Bone marrow (tissue), 2 donors: ENCODE results near the gene RHBG.

Experiments used
- DNase-seq, 2 donors: peaks; one replicate each; lab custom pipeline; 2025; lab: John Stamatoyannopoulos, UW

Gene RHBG

DNA sequence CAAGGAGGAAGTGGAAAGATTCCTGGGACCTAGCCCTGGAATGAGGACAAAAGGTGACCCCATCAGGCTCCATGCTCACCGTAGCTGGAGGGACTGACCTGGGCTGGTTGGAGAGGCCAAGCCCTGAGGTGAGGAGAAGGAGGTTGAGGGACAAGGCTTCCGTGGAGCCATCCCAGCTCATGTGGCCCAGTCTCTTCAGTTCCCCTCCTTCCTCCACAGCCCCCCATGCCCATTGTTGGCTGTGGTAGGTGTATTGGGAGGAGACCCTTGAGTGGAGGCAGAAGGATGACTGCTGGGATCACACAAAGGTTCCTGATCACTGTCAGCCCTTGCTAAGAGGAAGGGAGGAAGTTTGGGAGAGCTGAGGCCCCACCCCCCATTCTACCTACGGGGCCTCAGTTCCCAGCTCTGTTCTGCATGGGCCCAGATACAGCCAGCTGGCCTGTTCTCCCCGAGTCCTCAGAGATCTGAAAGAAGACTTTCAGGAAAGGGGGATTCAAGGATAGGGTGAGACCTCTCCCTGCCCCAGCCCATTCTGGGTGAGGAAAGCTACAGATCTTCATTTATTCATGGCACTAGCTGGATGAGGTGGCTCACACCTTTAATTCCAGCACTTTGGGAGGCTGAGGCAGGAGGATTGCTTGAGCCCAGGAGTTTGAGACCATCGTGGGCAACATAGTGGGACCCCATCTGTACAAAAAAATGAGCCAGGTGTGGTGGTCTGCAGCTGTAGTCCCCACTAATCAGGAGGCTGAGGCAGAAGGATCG, 17.3 kb downstream of the RHBG start:
- DNase-seq: no peak

DNA sequence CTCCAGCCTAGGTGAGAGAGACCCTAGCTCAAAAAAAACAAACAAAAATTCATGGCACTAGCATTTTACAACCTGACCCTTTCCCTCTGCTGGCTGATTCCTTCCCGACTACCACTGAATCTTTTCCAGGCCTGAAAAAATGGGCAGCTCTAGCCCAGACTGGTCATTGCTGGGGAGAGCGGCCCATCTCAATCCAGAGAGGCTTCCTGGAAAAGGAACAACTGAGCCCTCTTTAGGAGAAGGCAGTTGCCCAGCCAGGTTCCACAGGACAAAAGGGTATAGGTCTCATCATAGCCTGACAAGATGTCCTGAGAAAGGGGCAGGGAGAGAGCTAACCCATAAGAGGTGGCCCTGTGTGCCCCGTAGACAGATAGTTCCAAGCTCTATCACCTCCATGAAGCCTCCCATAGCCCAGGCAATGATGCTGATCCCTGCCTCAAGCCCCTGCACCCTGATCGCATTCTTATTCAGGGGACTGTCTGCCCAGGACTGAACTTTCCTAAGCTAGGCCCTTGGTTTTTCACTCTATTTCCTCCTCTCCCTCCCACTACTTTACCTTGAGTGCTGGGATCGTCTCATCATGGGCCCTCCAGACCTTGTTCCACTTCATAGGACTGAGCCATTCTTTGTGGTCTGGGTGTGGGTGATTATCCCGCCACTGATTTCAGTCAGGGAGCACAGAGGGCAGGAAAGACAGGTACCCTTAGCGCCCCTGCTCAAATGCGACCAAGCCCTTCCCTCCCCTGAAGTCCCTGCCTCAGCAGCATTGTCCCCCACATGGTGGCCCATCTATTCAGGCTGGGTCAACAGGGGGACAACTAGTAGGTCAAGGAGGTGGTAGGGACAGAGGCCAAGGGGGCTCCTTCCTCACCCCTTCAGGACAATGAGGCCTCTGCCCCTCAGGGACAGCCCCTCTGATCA, 18.2 kb downstream of the RHBG start:
- DNase-seq: no peak

DNA sequence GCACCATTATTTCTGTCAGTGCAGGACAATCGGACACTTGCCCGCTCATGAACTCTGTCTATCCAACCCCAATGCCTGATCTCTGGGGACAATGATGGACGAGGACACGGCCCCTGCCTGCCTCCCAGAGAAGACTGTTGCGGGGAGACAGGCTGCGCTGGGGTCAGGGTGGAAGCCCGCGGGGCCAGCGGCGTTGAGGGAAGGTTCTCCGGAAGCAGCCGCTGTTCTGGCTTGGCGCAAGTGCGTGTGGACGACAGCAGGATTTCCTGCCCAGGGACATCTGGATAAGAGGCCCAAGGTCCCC, 18.8 kb downstream of the RHBG start:
- no peak for DNase-seq

DNA sequence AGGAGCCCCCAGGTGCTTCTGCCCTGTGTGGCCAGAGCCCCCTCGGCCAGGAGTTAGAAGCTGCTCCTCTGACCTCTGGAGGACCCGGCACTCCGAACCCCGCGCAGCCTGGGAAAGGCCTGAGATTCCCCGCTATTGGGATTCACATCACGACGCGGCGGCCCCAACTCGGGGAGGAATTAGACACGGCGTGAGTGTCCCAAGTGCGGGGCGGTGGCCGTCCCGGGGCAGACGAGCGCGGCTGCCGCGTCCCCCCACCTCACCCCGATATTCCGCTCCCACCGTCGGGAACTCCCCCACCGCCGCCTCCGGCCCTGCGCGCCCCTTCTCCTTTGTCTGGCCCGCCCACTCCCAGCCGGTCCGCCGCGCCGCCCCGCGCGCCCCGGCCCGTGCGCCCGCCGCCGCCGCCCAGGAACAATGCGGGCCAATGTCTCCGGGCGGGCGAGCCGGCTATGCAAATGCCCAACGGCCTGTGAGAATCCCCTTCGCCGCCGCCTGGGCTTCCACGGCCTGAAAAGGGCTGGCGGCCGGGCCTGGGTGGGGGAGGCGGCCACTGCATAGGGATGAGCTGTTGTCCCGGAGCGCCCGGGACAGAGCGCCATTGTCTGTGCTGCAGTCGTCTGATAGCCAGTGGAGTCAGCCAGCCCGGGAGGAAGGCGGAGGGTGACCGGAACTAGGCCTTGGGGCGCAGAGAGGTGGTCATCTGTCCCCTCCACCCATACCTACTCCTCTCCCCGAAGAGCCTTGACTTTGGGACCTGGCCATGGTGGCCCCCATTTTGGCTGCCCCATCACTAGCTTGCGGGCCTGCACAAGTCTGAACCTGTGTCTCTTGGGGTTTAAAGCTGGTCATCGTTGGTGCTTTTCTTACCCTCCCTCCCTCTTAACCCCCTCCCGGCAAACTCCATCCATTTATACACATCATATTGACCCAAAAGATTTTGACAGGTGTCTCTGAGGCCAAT, 19.4 kb downstream of the RHBG start:
- no peak for DNase-seq

DNA sequence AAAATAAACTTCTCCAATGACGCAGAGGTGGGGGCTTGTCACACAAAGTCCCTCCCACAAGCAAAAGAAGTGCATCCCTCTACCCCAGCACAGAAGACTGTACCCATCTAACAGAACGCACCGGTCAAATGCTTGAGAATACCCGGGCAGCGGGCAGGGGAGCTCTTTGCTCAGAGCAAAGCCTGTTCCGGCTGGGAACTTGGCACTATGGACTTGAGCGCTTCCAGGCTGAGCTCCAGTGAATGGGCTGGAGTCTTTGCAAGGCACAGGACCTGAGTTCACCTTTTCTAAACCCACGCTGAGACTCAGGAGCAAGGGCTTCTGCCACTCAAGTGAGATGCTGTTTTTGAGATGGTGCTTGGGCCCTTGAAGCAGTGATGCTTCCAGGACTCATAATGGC, 20.3 kb downstream of the RHBG start:
- DNase-seq: no peak

DNA sequence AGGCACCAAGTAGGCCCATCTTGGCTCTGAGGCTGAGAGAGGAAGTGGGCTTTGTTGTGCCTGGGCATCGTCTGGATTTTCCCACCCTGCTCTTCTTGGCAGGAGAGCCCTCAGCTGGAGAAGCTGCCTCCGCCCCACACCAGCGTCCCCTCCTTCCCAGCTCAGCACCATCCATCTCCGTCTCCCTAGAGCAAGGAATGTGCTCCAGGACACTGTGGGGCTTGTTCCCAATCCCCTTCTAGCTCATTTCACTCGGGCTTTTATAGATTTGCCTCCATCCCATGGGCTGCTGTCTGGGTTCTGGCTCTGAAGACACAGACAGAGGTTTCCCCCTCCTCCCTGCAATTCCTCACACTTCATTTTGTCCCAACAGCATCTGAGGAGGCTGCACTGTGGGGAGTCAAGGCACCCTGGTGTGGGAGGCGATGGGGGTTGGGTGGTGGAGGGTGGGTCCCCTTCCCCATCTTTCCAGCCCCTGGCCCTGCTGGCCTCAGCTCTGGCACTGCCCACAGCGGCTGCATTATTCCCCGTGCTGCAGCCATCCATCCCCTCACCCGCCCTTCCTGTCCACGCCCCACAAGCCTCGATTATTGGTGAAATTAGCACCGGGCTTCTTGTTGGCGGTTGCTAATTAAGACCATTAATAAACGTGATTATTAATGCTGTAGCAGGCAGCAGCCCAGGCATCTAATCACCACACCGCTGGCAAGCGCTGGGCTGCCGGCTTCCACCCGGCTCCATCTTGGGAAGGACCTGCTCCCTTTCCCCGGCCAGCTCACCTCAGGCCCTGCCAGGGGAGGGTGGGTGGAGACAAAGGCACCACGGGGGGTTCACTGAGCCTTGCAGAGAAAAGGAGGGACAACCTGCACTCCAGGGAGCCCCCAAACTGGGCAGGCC, 21.7 kb downstream of the RHBG start:
- DNase-seq: no peak

DNA sequence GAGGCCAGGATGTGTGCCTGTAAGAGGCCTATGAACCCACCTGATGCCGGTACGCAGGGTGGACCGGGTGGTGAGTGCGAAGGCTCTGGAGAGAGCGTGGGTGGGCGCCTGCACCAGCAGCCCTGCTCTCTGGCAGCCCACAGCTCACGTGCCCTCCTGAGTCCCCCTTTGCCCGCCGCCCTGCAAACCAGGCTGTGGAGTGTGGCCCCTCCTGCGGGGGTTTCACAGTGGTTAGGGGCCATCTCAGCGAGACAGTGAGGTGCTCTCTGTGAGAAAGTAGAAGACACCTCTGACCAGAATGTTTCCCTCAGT, 22.3 kb downstream of the RHBG start:
- DNase-seq: no peak

DNA sequence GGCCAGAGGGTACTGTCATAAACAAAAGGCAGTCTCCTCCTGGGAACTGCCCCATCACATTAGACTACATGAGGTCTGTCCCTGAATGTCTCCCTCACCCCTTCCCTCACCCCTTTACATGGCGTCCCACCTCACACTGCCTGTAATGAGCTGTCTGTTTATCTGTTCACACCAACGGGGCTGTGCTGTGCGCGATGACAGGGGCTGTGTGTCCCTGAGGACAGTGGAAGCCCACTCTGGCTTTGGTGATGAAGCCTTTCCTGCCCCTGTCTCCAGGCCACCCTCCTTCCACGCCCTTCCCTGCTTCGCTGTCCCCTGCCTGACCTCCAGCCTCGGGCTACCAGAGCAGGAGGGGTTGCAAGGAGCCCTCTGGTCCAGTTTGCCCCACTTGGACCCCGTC, 22.7 kb downstream of the RHBG start:
- DNase-seq: no peak

DNA sequence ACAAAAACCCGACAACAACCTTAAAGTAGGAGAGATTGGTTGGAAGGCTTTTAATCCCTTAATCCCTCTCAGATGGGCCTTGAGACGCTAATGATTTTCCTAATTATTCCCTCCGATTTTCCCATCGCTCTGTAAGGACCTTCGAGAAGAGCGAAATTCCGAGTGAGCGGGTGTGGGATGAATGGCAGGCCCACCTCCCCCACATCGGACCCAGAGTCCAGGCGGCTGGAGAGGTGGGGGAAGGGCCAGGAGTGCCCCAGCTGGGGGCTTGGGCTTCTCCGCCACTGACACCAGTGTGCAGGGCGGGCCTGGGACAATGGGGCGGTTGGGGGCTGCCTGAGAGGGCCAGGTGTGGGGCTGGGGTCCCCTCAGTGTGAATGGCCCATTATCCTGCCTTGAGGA, 23.4 kb downstream of the RHBG start:
- DNase-seq: no peak

DNA sequence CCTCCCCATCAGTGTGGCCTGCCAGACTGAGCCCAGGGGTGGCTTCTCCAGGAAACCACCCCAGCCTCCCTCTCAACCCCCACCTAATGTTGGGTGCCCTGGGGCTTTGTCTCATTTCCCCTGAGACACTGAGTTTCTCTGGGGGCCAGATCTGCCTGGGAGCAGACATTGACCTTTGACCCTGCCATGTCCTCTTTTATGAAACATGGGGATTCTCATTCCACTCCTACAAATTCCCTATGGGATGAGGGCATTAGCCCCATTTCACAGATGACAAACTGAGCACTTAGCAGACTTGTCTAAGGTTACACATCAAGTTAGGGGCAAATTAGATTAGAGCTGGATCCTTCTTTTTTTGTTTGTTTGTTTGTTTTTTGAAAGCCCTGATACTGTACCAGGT, 24.1 kb downstream of the RHBG start:
- no peak for DNase-seq

DNA sequence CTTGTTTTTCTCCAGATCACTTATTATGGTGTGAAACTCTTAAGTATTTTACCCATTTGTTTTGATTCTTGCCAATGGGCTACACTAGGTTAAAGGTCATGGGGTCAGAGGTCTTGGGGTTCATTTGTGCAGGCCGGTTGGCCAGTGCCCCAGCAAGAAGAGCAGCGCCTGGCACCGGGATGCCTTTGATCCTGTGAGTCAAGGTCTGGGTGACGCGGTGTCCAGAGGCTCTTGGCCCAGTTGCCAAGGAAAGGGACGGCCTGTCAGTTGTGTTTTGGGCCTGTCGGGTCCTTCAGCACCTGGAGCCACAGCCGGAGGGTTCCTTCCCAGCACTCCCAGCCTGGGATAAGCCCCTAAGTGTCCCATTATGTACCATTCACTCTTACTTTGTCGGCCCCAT, 25.1 kb downstream of the RHBG start:
- DNase-seq: no peak

DNA sequence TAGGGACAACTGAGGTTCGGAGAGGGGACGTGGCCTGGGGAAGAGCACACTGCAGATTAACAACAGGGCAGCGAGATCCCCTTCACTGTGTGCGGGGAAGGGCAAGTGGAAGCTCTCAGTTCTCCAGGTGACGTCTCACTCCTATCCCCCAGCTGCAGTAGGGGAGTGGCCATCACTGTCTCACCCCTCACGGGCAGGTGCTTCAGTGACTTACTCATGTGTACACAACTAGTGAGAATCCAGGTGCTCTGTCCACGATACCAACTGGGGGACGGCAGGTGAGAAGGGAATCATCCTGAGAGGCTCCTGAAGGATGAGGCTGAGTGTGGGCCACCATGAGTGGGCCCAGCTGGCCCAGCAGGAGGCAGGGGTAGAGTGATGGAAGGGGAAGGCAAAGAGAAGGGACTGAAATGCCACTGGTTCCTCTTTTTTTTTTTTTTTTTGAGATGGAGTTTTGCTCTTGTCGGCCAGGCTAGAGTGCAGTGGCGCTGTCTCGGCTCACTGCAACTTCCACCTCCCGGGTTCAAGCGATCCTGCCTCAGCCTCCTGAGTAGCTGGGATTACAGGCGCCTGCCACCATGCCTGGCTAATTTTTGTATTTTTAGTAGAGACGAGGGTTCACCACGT, 25.9 kb downstream of the RHBG start:
- peak in 1 of 2 donors; percentile 15 for DNase-seq

DNA sequence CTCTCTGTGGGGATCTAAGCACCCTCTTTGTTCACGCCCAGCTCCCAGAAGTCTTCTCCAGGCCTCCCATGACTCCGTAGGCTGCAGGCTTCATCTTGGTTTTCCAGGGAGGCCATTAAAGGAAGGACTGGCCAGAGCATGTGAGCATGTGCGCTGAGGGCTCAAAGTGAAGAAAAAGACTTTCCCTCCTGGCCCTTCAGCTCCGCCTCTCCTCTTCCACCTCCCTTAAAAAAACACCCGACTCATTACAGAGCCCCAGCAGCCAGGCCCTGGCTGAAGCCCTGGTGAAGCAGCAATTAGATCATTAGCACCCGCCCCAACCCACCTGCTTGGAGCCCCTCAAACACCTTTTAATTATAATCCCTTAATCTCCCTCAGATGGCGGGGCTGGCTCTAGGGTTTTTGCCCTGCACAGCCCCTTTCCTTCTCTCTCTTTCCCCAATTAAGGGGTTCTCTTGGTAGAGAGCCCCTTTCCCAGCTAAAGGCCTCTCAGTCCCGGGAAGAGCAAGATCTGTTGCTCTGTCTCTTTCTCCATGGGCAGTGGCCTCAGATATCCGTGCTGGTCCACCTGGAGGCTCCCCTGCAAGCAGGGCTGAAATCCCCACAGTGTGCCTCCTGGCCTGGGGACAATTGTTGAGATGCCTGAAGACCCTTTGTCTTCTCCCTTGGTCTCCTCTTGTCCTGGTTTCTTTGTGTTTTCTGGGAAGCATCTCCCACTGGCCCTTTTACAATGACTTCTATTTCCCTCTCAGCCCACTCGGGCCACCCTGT, 30.5 kb downstream of the RHBG start:
- DNase-seq: no peak

DNA sequence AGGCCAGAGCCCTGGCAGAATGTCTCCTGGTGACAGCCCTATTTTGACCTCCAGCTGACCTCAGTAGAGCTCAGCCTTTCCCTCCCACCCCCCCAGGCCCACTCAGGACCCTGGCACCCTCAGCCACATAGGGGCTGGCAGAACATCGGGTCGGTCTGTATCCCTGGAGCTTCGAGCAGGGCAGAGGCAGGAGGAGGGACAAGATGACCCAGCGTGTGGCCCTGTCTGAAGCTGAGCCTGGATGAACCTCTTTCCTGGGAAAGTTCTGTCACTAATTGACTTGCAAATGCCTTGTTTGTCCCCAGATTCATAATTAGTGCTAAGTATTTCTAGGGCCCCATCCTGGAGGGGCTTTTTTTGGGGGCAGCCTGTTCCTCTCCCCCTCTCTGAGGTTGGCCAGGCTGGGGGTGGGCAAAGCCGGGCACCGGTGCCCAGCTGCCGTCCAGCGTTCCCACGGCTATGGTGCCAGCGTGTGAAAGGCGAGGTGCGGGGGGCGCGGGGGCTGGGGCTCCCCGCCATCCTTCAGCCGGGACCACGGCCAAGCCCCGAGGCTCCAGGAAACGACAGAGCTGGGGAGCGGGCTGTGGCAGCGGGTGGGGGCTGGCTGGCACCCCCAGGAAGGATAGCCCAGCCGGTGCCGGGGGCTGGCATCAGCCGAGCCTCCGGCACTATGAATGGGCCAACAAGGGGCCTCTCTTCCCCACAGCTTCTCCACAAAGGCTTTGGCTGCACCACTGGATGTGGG, 31.4 kb downstream of the RHBG start:
- DNase-seq: no peak

DNA sequence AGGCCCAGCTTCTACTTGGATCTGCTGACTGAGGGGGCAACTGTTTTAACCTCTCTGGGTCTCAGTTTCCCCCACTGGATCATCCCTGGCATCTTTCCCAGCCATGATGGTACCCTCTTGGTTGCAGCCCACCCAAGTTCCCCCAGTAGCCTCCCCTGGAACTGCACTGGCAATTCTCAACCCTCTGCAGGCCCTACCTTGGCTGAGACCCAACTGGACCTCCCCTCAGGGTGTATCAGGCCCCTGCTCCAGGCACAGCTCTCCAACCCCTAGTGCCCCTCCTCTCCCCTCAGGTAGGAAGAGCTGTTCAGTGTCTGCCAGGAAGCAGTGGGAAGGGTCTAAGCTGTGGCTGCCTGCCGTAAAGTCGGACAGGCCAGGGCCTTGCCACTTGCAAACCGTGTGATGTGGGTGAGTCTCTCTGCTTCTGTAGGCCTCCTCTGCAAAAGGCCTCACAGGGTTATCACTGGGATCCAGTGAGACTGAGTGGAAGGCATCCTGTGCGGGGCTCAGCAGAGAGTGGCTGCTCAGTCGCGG, 32.1 kb downstream of the RHBG start:
- no peak for DNase-seq

DNA sequence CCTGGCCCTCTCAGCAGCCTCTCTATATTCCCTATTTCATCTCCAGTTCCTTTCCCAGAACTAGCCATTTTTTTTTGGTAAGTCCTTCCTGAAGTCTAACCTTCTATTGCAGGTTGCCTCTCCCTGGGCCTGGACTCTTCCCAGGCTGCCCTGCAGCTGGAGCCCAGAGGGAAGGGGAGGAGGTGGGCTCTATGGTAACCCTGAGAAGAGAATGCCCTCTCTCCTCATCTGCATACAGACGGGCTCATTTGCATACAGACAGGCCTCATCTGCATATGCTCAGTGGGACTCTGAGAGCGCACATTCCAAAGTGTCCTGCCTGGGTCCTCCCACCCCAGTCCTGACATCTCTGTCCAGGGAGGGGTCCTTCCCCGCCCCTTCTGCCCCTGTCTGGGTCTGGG, 32.7 kb downstream of the RHBG start:
- DNase-seq: no peak

DNA sequence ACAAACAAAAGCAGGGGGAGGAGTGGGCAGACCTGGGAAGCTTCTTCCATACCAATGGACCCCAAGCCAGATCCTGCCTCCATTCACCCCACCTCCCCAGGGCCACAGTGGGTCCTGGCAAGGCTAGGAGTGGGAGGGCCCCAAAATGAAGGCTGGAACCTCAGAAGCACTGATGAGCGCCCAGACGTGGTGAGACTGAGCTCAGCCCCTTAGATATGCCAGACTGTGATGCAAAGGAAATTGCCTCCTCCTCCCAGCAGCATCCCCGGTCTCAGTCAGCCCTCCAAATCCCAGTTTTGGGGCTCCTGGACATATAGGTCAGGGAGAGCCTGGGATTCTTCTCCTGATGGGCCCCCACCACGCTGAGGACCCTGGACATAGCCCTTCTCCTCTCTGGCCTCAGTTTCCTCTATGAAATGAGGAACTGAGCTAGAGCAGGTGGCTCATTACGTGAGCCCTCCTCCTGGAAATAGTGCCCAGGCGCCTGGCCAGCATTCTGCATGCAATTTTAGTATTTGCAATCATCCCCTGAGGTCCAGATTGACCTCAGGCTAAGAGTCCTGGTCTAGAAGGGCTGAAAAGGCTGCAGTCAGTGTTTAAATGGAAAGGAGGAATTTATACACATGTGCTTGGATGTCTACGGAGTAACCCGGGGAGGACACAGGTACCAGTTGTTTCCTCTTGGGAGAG, 33.5 kb downstream of the RHBG start:
- no peak for DNase-seq

DNA sequence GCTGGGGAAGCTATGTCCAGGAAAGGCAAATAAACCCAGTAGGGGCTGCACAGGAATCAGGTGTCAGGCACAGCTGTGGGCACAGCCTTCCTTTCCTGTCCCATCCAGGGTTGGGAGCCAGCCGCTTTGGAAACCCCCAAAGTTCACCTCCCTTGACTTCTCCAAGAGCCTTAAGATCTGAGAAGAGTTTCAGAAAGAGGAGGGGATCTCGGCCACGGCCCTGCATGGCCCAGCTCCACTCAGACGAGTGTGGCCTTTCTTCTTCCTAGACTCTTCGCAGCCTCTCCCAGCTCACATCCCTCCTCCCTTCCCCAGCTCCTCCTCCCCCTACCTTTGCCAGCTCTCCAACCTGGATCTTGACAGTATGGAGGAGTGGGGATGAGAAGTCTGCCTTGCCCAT, 36.7 kb downstream of the RHBG start:
- no peak for DNase-seq

DNA sequence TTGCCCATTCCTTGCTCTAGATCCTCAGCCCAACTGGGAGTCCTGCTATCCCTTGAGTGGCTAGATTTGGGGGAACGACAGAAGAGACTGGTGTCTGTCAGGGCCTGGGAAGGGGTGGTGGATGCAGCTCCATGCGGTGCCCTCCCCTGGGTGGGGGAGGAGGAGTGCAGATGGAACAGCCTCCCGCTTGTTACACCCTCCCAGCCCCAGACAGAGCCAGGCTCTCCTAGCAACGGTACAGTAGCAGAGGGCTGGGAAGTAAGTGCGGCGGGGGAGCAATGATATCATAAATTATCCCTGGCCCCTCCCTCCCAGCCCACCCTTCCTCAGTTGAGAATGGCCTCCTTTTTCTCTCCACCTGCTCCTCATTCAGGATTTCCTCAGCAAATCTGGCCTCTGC, 37.2 kb downstream of the RHBG start:
- DNase-seq: no peak
